T follicular helper cell (primary cell): ENCODE results near the gene NBR1.
"Not testable (repeated sequence)": the region's sequence is repeated elsewhere in the genome, so short reads cannot be mapped to it uniquely, and the experiment has no call there.

Experiments used
- DNase-seq: peaks from one replicate; pipeline ENCODE4 v3.0.0-alpha.2; 2020; ENCODE audit warnings: low read depth

NBR1 gene

DNA sequence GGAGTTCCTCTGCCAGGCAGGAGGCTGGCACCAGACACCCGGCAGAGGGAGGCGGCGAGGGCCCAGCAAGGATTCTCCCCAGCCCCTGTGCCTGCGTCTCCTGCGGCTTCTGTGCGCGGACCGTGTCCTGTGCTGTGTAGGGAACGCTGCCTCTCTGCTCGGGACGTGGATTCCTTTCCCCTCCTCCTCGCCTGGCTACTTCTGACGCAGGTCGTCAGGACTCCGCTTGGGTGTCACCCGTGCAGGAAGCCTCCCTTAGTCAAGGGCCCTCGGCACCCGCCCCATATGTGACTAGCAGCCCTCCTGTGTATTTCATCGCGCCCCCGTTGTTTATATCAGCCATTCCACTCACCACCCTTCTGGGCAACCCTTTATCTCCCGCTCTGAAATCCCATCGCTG is 75.4 kb downstream of the NBR1 start:
- not testable (repeated sequence) for DNase-seq
